HS-5 (cell line): Measurements from ENCODE around the gene SLC6A19.

Source experiments
- DNase-seq: peaks from one replicate; pipeline ENCODE4 v3.0.0-alpha.2; 2012; ENCODE audit warnings: low read depth

Gene SLC6A19

DNA sequence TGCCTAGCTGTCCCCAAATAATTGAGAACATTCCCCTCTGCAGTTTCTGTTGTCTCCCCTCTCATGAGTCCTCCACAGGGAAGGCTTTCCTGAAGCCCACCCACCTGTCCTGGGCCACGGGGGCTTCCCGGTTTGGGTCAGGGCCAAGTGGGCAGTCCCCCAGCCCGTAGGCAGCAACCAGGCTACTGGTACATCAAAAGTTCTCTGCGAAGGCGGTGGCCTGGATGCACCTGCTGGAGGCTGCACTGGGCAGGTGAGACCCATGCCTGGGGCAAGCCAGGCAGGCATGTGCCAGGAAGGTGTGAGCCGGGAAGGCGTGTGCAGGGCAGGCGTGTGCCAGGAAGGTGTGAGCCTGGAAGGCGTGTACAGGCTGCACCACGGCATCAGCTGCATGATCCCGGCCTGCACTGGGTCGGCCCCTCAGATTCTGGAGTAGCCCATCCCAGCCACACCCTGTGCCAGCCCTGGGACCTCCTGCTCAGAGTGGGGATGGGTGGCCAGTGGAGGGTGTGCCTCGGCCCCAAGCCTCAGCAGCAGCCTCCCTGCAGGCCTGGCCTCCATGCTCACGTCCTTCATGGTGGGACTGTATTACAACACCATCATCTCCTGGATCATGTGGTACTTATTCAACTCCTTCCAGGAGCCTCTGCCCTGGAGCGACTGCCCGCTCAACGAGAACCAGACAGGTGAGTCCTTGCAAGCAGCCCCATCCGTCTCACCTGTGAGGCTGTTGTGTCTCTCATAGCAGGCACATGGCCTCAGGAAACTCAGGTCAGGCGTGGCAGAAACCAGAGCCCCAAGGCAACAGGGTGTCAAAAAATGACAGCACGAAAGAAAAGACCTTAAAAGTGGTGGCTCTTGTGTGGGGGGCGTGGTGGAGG is 8.7 kb downstream of the SLC6A19 start:
- DNase-seq: no peak

DNA sequence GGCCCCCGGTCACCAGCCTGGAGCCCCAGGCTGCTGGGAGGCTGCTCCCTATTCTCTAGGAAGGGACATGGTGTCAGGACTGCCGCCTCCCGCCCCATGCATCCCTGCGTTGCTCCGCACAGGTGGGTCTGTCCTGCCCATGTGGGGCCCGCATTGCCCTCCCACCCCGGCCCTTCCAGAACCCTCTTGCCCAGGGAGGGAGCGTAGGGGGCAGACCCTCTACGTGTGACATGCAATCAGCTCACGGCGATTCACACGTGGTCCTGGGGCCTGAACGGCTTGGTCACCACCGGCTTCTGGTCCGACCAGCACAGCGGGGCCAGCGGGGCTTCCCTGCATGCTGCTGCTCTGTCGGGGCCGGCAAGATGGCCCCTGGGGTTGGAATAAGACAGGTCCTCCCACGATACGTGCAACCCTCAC is 9.4 kb downstream of the SLC6A19 start:
- DNase-seq: no peak

DNA sequence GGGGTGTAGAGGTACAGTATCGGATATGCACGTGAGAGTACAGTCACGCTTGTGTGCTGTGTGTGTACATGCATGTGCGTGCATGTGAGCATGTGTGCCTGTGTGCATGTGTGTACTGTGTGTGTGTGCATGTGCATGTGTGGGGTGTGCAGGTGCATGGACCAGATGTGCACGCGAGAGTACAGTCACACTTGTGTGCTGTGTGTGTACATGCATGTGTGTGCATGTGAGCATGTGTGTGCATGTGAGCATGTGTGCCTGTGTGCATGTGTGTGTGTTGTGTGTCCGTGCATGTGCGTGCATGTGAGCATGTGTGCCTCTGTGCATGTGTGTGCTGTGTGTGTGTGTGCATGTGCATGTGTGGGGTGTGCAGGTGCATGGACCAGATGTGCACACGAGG is 10.3 kb downstream of the SLC6A19 start:
- no peak for DNase-seq

DNA sequence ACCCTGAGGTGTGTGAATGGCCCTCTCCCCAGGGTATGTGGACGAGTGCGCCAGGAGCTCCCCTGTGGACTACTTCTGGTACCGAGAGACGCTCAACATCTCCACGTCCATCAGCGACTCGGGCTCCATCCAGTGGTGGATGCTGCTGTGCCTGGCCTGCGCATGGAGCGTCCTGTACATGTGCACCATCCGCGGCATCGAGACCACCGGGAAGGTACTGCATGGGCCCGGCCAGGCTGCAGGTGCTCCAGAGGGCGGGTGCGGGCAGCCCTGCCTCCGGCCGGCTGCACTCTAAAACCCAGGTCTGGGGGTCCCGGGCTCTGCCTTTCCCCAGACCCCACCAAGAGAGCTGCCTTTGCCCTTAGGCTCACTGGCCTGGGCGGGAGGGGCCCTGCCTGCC is 10.9 kb downstream of the SLC6A19 start:
- DNase-seq: no peak

DNA sequence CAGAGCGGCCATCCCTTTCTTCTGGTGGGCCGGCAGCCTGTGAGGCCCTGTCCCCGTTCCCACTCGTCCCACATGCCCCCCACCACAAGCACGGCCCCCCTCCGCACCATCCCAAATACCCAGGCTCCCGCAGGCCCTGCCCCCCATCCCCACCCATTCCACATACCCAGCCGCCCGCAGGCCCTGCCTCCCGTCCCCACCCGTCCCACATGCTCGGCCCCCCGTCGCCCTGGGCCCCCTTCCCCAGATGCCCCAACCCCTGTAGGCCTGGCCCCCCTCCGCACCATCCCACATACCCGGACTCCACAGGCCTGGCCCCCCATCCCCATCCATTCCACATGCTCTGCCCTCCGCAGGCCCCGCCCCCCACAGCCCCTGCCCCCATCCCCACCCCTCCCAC is 11.5 kb downstream of the SLC6A19 start:
- no peak for DNase-seq

DNA sequence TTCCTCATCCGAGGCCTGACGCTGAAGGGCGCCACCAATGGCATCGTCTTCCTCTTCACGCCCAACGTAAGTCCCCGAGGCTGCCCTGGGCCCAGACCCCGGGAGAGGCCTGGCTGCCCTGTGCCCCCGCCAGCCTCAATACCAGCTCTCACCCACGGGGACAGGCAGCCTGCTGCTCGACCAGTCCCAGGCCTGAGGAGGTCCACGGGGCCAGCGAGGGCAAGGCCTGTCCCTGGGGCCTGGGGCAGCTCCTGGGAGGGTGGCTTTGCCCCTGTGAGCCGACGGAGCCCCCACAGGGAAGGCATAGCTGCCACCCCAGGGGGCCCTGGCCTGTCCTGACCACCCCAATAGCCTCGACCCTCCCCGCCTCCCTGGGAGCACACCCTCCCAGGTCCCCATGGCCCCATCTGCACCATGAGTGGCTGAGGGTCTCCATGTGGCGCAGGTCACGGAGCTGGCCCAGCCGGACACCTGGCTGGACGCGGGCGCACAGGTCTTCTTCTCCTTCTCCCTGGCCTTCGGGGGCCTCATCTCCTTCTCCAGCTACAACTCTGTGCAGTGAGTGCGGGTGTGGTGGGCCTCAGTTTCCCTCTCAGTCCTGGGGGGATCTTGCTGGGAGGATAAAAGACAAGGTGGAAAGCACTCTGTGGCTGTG is 12.2 kb downstream of the SLC6A19 start:
- no peak for DNase-seq

DNA sequence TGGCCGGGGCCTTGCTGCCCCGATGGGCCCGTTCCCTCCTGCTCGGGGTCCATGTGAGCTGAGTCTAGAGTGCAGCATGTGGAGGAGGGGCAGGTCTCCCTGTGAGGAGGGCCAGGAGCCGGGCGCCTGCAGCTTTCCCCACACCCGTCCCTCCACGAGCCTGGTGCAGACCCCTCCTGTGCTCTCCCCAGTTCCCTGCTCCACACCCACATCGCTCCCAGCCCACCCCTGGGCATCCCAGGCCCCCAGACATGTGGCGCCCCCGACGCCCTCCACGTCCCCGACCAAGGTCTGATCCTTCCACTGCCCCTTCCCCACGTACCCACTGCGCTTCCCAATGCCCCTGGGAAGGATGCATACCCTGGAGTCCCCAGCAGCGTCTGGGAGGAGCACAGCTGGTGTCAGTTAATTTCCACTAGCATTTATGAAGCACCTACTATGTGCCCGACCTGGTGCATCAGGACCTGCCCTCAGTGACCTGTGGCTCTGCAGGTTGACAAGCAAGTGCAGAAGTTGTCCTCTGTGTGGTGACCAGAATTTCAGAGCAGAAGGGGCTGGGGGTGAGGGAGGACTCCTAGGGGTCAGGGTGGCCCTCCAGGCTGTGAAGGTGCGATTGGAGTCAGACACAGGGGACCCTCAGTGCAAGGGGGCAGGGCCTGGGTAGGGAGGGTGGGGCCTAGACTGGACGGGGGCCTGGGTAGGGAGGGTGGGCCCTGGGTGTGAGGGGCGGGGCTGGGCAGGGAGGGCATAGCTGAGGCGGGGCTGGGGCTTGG is 13.0 kb downstream of the SLC6A19 start:
- DNase-seq: no peak

DNA sequence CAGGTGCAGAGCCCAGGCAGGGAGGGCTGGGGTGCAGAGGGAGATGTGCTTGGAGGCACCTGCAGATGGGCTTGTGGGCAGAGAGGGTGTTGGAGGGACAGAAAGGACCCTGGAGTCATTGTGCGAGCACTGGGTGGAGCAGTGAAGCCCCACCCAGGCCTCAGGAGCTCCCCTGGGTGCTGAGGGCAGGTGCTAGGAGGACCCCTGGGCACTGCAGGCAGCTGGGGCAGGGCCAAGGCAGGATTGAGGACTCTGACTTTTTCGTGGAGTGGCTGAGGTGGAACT is 13.5 kb downstream of the SLC6A19 start:
- no peak for DNase-seq

DNA sequence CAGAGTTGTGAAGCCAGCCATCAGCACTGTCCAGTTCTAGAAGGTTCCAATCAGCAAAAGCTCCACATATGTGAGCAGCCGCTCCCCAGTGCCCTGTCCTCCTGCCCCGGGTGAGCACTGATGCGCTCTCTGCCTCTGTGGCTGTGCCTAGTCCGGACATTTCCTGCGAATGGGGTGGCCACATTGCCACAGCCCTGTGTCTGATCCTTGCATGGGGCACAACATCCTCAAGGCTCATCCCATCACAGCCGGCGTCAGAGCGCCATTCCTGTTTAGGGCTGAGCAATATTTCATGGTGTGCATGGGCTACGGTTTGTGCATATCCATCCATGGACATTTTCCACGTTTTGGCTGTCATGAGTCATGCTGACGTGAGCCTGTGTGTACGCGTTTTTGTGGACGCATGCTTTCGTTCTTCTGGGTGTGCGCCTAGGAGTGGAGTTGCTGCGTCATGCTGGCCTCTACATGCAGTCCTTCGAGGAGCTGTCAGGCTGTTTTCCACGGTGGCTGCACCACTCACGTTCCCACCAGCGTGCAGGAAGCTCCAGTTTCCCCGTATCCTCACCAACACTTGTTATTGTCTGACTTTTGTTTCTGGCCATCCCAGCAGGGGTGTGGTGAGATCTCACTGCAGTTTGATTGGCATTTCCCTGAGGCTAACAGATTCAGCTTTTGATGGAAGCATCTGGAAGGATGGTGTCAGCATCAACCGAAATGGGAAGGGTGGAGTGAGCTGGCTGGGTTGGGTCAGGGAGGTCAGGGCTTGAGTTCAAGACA is 14.1 kb downstream of the SLC6A19 start:
- no peak for DNase-seq

DNA sequence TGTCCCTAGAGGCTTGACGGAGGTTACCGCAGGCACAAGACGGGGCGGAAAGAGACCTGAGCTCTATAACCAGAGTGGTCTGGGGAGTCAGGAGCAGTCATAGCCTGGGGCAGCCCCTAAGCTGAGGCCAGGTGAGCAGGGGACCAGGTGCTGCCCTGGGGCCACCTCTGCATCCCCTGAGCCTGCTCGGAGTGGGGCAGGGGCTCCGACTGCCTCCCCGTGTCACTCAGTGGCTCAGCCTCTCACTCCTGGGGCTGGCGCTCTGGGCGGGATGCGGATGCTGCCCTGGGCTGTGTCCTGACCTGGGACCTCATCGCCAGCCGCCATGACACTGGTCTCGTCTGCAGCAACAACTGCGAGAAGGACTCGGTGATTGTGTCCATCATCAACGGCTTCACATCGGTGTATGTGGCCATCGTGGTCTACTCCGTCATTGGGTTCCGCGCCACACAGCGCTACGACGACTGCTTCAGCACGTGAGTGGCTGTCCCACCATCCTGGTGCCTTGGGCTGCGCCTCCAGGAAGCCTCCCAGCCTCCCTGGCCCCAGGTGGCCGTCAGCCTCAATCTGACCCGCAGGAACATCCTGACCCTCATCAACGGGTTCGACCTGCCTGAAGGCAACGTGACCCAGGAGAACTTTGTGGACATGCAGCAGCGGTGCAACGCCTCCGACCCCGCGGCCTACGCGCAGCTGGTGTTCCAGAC is 15.0 kb downstream of the SLC6A19 start:
- DNase-seq: no peak

DNA sequence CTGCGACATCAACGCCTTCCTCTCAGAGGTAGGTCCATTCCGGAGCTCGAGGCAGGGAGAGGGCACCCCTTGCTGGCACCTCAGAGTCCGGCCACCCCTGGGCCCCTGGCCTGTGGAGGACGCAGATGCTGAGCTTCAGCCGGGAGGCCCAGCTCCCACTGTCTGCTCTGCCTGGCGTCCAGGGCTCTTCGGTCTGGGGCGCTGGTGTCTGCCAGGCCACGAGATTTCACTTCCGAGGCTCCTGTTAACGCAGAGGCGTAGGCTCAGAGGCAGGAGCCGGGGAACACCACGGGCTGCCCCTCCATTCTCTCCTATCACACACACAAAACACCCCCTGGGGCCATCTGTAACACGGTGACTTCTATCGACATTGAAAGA is 15.5 kb downstream of the SLC6A19 start:
- DNase-seq: no peak

DNA sequence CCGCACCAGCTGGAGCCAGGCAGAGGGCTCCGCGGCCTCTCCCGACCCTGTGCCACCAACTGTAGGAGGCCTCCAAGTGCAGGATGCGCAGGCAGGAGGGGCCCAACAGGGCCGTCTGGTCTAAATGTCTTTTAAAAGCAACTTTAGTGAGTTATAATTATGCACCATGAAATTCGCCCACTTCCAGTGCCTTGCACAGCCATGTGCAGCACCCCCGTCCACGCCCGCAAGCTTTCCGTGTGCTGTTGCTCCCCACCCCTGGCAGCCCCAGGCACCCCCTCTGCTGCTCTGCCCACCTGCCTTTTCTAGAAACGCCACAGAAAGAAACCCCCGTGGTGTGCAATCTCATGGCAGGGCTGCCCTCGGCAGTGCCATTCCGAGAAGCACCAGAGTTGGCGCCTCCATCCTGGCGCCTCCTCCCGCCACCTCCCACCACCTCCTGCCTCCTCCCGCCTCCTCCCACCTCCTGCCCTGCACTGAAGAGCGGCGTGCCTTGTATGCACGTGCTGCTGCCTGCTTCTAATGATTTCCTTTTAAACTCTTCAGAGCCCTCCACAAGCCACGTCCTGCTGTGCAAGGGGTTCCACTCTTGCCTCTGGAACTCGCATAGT is 16.3 kb downstream of the SLC6A19 start:
- DNase-seq: no peak

DNA sequence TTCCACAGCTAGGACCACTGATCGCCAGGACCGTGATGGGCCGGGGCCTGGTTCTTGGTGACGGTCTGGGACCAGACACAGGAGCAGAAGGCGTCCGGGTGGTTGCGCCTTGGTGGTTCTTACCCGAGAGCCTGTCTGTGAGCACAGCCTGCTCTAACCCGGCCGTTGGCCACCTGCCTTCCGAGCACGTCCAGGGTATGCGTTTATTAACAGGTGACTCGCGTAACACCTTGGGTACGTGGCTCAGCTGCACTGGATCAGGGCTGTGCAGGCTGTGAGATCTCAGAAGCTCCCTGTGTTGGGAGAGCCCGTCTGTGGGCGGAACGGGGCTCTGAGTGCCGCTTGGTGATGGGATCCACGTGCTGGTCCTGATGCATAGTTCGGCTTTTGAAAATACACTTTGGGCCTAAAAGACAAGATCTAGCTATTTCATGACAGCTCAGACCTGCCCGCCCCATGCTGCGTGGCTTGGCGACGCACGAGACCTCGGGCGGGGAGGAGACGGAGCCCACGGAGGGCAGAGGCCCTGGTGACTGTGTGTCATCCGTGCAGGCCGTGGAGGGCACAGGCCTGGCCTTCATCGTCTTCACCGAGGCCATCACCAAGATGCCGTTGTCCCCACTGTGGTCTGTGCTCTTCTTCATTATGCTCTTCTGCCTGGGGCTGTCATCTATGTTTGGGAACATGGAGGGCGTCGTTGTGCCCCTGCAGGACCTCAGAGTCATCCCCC is 17.1 kb downstream of the SLC6A19 start:
- no peak for DNase-seq

DNA sequence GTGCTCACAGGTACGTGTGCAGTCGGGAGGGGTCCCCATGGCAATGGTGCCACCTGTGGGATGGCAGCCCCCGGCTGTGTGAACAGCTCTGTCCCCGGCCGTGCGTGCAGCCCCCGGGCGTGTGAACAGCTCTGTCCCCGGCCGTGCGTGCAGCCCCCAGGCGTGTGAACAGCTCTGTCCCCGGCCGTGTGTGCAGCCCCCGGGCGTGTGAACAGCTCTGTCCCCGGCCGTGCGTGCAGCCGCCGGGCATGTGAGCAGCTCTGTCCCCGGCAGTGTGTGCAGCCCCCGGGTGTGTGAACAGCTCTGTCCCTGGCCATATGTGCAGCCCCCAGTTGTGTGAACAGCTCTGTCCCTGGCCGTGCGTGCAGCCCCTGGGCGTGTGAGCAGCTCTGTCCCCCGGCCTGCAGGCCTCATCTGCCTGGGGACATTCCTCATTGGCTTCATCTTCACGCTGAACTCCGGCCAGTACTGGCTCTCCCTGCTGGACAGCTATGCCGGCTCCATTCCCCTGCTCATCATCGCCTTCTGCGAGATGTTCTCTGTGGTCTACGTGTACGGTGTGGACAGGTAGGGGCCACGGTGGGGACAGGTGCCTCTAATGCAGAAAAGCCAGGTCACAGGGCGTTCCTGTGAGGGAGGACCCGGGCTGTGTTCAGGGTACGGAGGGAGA is 17.8 kb downstream of the SLC6A19 start:
- no peak for DNase-seq

DNA sequence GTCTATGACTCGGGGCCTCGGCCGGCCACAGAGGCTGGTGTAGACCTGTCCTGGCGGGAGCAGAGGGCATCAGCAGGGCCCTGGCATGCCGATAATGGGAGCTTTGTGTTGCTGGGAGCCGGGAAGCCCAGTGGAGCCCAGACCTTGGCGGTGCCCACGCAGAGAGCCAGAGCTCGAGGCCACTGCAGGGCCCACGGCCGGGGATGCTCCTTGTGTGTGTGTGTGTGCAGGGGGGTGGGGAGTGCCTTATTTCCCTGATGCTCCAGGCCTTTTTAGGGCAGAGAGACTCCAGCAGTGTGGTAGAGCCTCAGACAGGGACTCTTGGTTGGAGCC is 18.3 kb downstream of the SLC6A19 start:
- no peak for DNase-seq

DNA sequence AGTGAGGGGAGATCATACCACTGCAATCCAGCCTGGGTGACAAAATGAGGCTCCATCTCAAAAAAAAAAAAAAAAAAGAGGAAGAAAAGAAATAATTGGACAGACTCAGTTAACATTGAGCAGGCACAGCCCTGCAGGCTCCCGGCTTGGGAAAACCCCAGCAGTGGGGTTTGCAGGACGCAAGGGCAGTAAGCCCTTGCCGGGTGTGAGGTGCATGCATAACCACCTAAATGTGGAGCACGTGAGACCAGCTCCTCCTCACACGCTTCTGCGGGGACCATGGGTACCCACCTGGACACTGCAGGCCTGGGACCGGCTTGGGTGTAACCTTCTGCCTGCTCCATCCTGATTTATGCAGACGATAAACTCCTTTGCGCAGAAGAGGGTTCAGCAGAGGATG is 19.0 kb downstream of the SLC6A19 start:
- no peak for DNase-seq

DNA sequence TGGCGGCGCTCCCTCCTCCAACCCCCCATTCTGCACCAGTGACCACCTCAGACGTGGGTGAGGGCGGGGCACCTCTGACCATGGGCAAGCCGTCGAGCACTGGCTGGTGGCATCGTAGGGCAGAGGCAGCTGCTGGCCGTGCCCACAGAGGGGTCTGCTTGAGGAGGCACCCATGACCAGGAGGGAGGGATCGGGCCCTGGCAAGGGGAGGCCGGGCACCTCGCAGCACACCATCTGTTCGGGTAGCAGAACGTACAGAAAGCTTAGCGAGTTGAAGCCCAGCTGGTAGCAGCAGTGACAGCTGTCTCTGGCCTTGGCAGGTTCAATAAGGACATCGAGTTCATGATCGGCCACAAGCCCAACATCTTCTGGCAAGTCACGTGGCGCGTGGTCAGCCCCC is 19.4 kb downstream of the SLC6A19 start:
- no peak for DNase-seq

DNA sequence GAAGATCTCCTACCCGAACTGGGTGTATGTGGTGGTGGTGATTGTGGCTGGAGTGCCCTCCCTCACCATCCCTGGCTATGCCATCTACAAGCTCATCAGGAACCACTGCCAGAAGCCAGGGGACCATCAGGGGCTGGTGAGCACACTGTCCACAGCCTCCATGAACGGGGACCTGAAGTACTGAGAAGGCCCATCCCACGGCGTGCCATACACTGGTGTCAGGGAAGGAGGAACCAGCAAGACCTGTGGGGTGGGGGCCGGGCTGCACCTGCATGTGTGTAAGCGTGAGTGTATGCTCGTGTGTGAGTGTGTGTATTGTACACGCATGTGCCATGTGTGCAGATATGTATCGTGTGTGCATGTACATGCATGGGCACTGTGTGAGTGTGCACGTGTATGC is 20.3 kb downstream of the SLC6A19 start:
- no peak for DNase-seq

DNA sequence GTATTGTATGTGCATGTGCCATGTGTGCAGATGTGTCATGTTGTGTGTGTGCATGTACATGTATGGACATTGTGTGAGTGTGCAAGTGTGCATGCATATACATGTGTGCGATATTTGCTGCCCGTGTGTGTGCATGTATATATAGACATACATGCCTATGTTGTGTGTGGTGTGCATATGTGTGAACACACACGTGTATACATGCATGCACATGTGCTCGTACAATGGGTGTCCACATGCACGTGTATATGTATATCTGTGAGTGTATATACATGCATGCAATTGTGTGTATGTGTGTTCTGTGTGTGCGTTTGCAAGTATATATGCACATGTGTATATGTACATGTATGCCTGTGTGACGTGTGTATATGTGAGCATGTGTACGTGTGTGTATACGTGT is 20.8 kb downstream of the SLC6A19 start:
- DNase-seq: no peak

DNA sequence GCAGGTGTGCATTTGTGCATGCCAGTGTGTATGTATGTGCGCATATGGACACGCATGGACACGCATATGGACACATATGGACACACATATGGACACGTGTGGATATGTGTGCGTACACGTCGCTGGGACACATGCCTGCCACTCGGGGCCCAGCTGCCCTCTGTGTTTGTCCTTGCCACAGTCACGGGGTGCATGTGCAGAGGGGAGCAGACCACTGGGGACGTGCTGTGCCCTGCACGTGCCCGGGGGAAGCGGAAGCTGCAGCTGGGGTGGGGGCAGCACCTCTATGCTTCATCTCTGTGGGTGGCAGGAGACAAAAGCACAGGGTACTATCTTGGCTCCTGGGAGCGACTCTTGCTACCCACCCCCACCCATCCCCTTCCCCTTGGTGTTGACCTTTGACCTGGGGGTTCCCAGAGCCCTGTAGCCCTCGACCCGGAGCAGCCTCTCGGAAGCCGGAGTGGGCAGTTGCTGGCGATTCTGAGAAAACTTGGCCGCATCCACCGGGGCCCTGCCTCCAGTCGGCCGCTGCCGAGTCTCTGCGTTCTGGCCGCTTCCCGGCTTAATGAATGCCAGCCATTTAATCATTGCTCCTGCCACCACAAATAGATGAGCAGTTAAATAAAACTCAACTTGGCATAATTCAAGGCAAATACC is 21.4 kb downstream of the SLC6A19 start:
- no peak for DNase-seq
